HG02852 (cell line): Measurements from ENCODE around the gene EVPL.
"Not testable (repeated sequence)": the region's sequence is repeated elsewhere in the genome, so short reads cannot be mapped to it uniquely, and the experiment has no call there.

Experiments
- ATAC-seq: cut with Tn5 transposase; IDR thresholded peaks from one replicate; pipeline ENCODE4 v1.9.1; 2021; ENCODE audit warnings: mild to moderate bottlenecking, moderate library complexity; ENCODE audit not compliant: unreplicated experiment

Gene EVPL

DNA sequence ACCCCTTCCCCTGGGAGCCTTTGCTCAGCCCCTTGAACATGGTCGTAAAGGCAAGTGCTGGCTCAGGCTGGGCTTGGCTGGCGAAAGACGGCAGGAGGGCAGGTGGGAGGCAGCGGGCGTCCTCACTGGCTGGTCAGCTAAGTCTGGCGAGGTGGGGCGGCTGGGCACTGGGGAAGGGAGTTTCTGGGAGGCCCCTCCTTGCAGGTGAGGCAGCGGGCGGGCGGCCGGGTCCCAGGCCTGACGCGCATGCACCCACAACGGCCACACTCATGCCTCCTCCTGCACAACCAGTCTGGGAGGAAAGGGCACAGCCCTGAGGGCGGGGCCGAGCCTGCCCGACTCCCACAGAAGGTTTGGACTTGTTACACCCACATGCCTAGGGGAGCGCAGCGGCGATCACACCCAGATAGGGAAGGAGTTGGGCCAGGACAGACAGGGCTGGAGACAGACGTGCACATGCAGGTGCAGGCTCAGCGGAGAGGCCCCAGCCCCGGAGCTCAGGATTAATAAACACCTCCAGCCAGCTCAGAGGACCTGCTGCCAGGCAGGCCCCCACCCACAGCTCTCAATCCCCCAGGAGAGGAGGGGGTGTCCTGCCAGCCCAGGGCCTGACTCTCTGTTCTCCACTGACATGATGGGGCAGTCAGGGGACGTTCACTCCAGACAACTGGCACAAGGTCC lies at the start of gene EVPL:
Gene EVPL (minus strand): TSS at position 148 of the 681 bp plus-strand sequence. CDS start 108 bp downstream, at position 40.
- no peak for ATAC-seq

DNA sequence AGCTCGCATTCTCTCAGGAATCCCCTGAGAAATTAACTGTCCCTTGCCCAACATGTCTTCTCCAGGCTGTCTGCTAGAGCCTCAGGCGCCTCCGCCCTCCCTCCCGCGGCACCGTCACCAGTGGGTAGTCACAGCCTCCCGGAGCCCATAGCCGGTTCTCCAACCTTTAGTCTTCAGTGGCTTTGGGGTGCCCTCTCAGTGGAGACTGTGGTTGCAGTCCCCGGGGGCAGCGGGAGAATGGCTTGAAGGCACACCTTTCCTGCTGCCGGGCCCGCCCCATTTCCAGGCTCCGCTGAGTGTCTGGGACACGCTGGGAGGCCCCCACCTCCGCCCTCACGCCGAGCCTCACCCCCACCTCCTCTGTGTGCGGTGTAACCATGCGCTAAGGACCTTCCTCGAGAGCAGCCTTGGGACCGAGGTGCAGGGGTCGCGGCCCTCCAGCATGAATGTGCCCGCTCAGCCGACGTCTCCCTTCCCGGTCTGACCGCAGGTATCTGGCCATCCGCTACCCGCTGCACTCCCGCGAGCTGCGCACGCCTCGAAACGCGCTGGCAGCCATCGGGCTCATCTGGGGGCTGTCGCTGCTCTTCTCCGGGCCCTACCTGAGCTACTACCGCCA lies 49.1 kb upstream of the EVPL start:
- ATAC-seq, result no peak

DNA sequence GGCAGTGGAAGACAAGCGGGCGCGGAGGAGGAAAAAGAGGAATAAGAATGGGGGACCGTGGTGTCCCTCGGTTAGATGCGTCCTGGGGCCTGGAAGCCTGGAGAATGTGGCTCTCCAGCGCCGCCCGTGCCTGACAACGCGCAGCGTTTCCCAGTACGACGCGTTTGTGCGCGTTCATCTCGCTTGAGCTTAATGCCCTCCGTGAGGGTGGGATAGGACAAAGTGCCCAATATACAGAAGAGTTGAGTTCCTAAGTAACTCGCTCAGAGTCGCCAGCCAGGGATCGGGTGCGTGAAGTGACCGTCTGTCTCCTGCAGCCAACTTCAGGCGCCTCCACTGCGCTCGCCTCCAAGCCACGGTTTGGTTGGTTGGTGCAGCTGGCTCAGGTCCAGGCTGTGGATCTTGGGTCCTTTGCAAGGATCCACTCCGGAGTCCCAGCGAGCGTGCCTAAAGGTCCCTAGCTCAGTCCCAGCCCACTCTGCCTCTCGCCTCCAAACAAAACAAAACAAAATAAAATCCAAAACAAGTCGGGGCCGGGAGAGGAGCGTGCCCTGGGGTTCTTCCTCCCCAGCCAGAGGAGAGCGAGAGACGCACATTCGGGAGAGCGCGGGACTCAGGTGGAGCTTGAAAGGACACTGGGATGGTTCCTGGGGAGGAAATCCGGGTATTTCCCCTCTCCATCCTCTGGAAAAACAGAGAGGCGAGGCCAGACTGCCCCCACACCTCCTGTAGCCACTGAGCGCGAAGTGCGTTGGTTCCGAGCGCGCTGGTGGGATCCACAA lies 48.4 kb upstream of the EVPL start:
- ATAC-seq, result no peak

DNA sequence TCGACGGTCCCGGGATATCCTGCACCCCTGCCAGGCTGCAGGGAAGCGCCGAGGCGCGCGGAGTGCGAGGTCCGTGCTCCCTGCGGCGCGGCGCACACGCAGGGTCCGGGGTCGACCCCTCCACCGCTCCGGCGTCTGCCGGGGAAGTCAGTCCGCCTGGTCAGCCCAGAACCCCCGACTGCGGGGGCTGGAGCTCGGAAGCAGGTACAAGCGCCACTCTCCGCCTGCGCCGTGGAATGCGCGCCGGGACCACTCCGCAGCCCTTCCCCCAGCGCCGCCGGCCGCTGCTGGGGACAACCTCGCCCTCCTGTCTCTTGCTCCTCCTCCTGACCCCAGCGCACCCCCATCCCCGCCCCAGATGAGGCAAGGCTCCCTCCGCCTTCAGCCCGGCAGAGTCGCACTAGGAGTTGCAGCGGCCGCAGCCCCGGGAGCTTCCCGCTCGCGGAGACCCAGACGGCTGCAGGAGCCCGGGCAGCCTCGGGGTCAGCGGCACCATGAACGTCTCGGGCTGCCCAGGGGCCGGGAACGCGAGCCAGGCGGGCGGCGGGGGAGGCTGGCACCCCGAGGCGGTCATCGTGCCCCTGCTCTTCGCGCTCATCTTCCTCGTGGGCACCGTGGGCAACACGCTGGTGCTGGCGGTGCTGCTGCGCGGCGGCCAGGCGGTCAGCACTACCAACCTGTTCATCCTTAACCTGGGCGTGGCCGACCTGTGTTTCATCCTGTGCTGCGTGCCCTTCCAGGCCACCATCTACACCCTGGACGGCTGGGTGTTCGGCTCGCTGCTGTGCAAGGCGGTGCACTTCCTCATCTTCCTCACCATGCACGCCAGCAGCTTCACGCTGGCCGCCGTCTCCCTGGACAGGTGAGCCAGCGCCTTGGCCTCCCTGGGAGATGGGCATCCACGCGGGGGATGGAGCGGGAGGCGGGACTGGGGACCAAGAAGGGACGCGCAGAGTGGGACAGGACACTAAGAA lies 47.6 kb upstream of the EVPL start, which contains the start of gene GALR2:
Gene GALR2 (plus strand): TSS at position 392 of the 974 bp plus-strand sequence. CDS start 103 bp downstream, at position 495.
- ATAC-seq, result no peak

DNA sequence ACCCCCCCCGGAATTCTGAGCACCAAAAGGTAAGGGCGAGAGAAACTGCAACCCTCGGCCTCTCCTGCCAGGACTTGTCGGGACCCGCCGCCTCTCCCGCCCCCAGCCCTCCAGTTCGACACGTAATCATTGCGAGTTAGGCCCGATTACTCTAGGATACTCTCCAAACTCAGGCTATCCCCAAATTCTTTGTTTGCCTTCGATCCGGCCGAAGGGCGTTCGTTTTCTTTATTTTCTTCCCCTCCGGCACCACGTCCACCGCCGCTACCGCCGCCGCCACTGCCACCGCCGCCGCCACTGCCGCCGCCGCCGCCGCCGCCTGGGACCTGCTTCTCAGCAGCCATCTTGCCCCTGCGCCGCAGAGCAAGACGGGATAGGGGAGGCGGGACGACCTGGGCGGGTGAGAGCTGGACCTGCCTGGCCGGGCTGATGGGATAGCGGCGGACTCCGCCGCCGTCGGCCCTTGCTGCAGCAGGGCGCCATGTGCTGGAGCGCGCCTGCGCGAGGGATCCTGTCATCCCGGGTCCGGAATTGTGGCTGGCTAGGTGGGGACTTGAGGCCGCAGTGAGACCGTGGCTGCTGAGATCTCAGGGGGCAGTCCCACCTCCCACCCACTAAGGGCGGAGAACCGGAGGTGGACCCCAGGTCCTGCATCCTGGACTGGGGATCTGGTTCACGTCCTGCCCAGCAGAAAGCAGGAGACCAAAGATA lies 45.2 kb upstream of the EVPL start, which contains the start of gene SRP68:
Gene SRP68 (minus strand): TSS at position 370 of the 711 bp plus-strand sequence. CDS start 26 bp downstream, at position 344.
- peak; percentile 85 for ATAC-seq

DNA sequence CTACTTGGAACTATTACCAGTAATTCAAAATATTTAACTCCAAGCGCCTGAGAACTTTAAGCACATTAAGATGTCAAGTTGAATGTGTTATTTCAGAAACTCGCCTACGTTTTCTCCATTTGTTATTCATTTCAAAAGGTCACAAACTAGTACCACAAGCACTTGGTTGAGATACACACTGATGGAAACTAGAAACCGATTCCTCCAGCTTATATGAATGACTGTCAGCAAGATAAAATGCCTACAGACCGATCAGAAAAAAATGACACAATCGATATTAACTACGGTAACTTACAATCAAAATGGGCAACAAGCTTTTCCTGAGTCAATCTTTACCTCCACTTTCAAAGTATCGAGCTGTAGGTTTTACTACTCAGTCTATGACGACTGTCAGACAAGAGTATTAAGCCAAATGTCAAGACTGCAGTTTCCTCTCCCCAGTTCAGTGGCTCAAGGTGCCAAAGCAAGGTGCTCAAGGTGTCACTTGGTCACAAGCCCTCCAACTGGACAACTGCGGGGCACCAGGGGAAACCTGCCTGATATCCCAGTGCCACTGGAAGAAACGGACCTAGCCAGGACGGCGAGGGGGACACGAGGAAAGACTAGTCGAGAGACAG lies 44.5 kb upstream of the EVPL start:
- no peak for ATAC-seq

DNA sequence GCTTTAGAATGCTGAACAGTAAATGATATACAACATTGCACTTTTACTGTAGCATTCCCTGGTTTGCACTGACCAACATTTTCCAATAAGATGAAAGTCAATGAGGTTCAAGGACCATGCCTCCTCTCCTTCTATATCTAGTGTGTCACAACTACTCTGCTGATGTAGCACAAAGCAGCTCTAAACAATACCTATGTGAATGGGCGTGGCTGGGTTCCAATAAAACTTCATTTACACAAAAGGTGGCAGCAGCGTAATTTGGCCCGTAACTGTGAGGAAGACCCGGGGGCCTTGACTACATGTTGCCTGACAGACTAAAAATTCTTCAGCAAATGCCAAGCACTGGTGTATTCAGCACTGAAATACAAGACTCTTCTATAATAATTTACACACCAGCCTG lies 38.7 kb upstream of the EVPL start:
- no peak for ATAC-seq

DNA sequence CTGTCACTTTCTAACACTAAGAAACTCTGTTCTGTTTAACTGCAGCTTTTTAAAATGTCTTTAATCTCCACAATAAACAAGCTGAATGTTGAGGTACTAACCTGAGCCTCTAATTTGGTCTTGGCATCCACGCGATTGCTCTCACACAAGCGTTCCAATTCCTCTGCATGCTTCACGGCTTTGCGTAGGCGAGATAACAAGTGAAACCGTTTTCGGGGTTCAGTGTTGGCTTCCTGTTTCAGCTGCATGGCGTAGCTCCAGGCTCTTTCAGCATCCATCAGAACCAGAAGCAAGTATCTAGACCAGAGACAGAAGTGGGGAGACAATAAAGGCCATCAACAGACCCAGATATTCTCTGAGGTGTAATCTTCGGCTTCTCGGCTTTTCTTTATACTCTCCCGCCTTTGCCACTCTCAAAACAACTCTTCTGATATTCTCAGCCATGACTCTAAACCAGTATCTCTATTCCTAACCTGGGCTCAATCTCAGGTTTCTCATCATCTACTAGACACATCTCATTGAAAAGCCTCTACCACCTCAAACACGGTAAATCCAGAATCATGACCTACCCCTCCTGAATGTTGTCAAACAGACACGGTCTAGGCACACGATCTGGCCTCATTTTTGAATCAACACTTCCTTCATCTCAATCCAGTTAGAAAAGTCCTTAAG lies 36.9 kb upstream of the EVPL start:
- ATAC-seq, result no peak

DNA sequence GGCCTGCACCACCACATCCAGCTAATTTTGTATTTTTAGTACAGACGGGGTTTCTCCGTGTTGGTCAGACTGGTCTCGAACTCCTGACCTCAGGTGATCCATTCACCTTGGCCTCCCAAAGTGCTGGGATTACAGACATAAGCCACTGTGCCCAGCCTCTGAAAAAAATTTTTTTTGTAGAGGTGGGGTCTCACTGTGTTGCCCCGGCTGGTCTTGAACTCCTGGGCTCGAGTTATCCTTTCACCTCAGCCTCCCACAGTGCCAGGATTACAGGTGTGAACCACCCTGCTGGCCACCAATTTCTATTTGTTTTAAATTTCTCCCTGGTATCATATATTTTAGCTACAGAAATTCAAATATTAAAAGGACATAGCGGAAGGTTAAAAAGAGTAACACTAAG lies 31.2 kb upstream of the EVPL start:
- not testable (repeated sequence) for ATAC-seq

DNA sequence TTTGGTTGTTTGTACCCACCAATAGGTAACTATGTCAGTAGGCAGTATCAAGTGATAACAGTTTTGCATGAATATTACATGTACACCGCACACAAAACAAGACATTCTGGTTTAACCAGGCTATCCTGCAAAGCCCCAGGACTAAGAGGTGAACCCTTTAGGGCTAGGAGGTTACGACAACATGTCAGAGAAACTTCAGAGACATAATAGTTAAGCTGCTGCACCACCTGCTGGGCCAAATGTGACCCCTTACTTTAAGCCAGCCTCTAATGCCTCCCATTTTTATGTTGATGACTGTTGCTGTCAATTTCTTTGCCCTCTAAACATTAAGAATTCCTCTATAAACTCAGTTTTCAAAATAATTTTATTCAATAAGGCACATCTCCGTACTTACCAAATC lies 29.8 kb upstream of the EVPL start:
- no peak for ATAC-seq

DNA sequence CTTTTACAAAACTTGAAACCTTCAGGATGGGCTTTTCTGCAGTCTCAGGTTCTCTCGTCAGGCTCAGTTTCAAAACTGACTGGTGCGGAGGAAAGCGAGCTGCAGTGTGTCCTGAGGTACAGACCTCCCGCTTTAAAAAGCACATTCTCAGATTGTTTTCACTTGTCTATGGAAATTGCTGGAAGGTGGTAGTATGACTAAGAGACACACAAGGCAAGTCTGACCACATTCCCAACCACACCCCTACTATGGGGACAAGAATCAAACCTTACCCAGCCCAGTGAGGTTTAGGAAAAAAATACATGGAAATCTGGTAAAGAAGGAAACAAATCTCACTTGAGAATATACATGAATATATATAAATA lies 27.0 kb upstream of the EVPL start:
- no peak for ATAC-seq

DNA sequence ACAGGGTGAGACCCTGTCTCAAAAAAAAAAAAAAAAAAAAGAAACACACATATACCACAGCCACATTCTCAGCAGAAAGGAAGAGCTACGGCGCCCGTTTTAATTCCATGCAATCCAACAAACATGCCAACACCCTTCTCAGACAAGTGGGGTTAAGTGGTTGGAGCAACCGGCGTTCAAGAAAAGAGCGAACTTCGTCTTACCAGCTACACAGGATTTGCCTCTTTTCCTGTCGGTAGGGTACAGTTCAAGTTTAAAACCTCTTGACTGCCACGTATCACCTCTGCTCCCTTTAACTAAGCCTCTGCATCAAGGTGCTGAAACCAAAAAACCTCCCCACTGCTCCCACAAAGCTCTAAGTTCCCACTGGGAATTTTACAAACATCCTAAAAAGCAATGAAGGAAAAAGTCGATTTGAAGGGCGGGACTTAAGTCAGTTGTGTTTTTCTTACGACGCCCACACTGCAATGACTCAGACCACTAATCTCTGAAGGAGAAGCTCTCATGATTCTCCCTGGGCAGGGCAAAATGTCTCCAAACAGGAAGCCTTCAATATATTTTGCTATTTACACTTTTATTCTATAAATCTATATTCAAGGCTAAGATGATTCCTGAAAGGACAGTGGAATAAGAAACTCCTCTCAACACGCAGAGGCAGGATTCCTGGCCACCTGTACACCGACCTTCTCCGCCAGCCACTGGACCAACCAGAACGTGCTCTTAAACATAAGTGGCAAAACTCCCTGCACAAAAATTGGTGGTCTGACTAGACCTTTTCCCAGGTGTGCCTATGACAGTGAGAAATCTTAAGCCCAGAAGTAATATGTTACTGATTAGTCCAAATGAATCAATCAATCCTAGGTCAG lies 26.4 kb upstream of the EVPL start:
- ATAC-seq, result no peak

DNA sequence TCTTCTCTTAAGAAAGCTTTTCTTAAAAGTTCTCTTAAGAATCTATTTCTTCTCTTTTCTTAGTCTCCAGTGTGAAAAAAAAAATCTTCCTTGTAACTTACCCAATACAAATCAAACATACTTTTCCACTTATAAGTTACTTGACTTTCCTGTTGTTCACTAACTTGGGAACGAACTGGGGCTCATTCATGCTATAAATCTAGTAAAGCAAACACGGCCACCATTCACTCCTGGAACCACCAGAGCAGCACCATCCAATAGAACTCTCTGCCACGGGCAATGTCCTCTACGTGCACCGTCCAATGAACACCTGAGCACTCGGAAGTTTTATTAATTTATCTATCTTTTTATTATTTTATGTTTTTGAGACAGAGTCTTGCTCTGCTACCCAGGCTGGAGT lies 24.5 kb upstream of the EVPL start:
- ATAC-seq, result no peak

DNA sequence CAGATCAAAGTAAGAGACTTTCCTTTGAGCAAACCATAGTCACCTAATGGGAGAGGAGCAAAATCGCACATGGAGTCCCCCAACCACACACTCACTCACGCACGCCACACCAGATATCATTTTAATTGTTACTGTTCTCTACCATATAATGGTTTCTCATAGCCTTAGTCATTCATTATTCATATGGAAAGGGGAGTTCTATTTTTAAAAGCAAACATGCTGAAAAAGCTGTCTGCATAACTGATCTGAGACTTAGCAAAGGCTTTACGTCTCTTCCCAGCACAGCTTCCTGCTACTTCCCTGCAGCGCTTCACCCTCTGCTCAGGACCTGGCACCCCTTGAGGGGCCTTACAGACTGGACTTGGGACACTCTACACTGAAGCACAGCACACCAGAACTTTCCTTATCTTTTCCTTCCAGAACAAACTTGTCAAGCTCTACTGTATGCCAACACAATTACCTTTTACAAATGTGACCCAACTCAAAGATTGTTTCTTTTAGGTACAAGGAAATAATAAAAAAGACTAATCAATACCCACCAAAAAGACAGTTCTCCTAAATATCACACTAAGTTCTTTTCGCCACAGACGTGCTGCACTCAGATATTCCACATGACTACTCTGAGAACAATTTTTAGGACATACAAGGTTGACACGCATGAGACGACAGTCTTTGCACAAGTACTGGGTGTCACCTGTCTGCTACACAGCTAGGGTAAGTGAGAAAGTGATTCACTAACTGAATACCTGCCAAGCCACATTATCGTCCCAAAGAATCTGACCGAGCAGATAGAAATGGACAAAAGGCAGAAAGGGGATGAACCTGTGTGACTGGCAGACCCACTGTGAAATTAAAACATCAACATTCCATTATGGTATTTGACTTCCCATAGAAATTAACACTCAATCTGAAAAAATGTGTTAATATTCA lies 23.7 kb upstream of the EVPL start:
- no peak for ATAC-seq

DNA sequence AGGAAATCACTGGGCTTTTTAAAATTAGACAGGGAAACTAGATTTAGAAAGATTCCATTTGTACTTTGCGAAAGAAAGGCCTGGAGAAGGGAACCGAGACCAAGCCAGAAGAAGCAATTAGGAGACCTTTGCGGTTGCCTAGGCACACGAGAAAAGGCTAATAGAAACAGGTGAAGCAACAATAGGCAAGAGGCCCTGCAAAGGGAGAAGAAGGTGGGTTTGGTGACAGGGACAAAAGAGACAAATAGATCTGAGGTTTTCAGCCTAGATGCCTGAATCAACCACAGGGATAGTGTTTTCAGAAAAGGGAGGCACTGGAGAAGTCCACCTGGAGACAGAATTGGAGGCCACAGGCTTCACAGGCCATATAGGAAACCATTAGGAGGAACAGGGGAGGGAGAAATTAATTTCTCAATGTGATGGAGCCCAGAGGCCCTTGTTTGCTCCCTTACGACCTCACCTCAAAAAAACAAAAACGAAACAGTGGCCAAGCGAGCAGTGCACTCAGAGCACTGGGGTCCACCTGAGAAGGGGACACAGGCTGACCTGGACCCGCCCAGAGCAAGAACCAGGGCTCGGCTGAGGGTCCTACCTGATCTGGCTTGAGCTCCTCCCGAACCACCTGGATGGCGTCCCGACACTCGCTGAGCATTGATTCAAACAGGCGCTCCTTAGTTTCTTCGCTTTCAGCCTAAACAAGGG lies 22.9 kb upstream of the EVPL start:
- no peak for ATAC-seq

DNA sequence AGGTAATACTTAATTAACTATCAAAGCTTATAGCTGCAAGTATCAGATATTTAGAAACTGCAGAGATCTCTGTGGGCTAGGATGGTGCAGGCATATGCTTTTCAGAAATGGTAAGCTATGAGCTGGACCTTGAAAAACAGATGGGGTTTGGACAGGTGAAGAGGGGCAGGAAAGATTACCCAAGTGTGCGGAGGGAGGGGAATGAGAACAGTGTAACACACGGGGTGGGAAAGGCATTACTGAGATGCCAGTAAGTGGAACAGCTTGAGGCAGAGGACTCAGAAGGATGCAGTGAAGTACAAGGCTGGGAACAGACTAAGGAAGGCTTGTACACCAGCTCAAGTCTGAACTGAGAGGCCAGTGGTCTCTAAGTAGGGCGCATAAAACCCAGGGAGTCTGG lies 22.1 kb upstream of the EVPL start:
- no peak for ATAC-seq
